Smooth muscle cell (in vitro differentiated cells): ENCODE measurements around the gene MTG2. TPM values are rescaled to one million over a fixed set of nuclear protein-coding genes. Genes with fewer than 3 reads are reported as not detected.

Source experiments
- DNase-seq: peaks from one replicate; lab custom pipeline; 2025; ENCODE audit not compliant: unreplicated experiment; lab: John Stamatoyannopoulos, UW
- H2AFZ ChIP-seq: fragments of 200-600 bp; sonication (generic); 2 replicates; pipeline ENCODE4 v1.6.0; 2016; ENCODE audit warnings: antibody characterized with exemption, low read depth, mild to moderate bottlenecking
- H3F3A ChIP-seq: fragments of 200-600 bp; sonication (generic); 2 replicates; pipeline ENCODE4 v1.6.0; 2017; ENCODE audit warnings: antibody characterized with exemption, low read depth
- H3K27ac ChIP-seq: fragments of 200-600 bp; sonication (generic); 2 replicates; pipeline ENCODE4 v1.5.1; 2016; ENCODE audit warnings: low read depth, mild to moderate bottlenecking
- H3K27me3 ChIP-seq: fragments of 200-600 bp; sonication (generic); 2 replicates; pipeline ENCODE4 v1.6.1; 2016; ENCODE audit warnings: low read depth, mild to moderate bottlenecking
- H3K36me3 ChIP-seq: fragments of 200-600 bp; sonication (generic); 2 replicates; pipeline ENCODE4 v1.5.1; 2016; ENCODE audit warnings: low read depth
- H3K4me1 ChIP-seq: fragments of 200-600 bp; sonication (generic); 2 replicates; pipeline ENCODE4 v1.5.1; 2016; ENCODE audit warnings: low read depth
- H3K4me2 ChIP-seq: fragments of 200-600 bp; sonication (generic); 2 replicates; pipeline ENCODE4 v1.6.0; 2016; ENCODE audit warnings: mild to moderate bottlenecking
- H3K4me3 ChIP-seq: fragments of 200-600 bp; sonication (generic); 2 replicates; pipeline ENCODE4 v1.5.1; 2016; ENCODE audit warnings: mild to moderate bottlenecking
- H3K79me2 ChIP-seq: fragments of 200-600 bp; sonication (generic); 2 replicates; pipeline ENCODE4 v1.6.0; 2016; ENCODE audit warnings: low read depth, mild to moderate bottlenecking
- H3K9ac ChIP-seq: fragments of 200-600 bp; sonication (generic); 2 replicates; pipeline ENCODE4 v1.6.0; 2016; ENCODE audit warnings: low read depth
- H3K9me3 ChIP-seq: fragments of 200-600 bp; sonication (generic); replicated peaks from 2 replicates; pipeline ENCODE4 v1.5.1; 2016; ENCODE audit warnings: low read depth
- H4K20me1 ChIP-seq: fragments of 200-600 bp; sonication (generic); 2 replicates; pipeline ENCODE4 v1.6.0; 2016; ENCODE audit warnings: low read depth
- WGBS: methylation state at CpG from one replicate; pipeline ENCODE4 v1.1.7; 2016; ENCODE audit warnings: low lambda C conversion rate; 5-methylcytosine and 5-hydroxymethylcytosine counted together
- polyA plus RNA-seq: library from polyadenylated mRNA; unstranded; fragments of >200 nt; fragmentation: Nextera tagmentation; extraction: Ambion mirVana; gene quantifications from 2 replicates; pipeline ENCODE4 v1.2.1, GENCODE V29; 2016
- total RNA-seq: library from RNA; depleted of rRNA; stranded (reverse); fragments of >200 nt; gene quantifications from 2 replicates; pipeline ENCODE4 v1.2.3, GENCODE V29; 2014
- TF ChIP-seq, protein P1 (sequence below): fragments of 200-600 bp; sonication (generic); IDR thresholded peaks from 2 replicates; pipeline ENCODE4 v1.5.1; 2017; ENCODE audit warnings: borderline replicate concordance, mild to moderate bottlenecking, antibody characterized with exemption; ENCODE audit not compliant: insufficient read depth, poor library complexity, severe bottlenecking

MTG2 gene
- total and polyA plus RNA-seq, 2 experiments from 2014 or later, result 17.9 to 21.9 TPM

DNA sequence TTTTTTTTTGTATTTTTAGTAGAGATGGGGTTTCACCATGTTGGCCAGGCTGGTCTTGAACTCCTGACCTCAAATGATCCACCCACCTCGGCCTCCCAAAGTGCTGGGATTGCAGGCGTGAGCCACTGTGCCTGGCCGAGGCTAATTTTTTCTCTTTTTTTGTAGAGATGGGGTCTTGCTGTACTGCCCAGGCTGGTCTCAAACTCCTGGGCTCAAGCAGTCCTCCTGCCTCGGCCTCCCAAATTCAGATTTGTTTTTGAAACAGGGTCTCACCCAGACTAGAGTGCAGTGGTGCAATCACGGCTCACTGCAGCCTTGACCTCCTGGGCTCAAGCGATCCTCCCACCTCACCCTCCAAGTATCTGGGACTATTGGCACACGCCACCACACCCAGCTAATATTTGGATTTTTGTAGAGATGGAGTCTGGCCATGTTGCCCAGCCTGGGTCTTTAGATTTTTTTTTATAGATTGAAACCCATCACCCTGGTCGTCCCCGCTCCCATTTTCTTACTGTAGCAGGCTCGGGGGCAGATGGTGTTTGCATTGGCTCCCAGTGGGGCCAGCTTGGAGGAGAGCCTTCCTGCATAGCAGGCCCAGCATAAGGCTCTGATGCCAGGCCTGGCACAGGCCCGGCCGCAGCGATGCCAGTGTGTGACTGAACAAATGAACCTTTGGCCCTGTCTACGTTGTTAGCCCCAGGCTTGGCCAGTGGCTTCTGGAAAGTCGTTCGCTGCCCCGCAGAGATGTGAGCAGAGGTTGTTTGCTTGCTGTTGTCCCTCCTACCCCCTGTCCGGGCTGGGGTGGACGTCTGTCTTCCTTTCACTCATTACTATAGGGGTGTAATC, 4.3 kb upstream of the MTG2 start:
- Histone ChIP-seq H3K4me1 (peaks cover 8% of the 10 kb centered on the region), H4K20me1 (no peaks in the 10 kb centered on the region), H3K27me3 (no peaks in the 10 kb centered on the region), H3K9ac (no peak overlapping the region), H3F3A (peaks cover 12% of the 10 kb centered on the region), H3K9me3 (no peaks in the 10 kb centered on the region), H3K27ac (no peak overlapping the region), H3K4me2 (no peak overlapping the region), H3K36me3 (no peaks in the 10 kb centered on the region), H3K4me3 (no peak overlapping the region), H2AFZ (no peak overlapping the region), H3K79me2 (peaks cover 6% of the 10 kb centered on the region)
- TF ChIP-seq, protein P1, sequence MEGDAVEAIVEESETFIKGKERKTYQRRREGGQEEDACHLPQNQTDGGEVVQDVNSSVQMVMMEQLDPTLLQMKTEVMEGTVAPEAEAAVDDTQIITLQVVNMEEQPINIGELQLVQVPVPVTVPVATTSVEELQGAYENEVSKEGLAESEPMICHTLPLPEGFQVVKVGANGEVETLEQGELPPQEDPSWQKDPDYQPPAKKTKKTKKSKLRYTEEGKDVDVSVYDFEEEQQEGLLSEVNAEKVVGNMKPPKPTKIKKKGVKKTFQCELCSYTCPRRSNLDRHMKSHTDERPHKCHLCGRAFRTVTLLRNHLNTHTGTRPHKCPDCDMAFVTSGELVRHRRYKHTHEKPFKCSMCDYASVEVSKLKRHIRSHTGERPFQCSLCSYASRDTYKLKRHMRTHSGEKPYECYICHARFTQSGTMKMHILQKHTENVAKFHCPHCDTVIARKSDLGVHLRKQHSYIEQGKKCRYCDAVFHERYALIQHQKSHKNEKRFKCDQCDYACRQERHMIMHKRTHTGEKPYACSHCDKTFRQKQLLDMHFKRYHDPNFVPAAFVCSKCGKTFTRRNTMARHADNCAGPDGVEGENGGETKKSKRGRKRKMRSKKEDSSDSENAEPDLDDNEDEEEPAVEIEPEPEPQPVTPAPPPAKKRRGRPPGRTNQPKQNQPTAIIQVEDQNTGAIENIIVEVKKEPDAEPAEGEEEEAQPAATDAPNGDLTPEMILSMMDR, result no peak
- DNase-seq, result no peak
- 91% methylated on average over 19 of the region's 19 CpGs for WGBS

DNA sequence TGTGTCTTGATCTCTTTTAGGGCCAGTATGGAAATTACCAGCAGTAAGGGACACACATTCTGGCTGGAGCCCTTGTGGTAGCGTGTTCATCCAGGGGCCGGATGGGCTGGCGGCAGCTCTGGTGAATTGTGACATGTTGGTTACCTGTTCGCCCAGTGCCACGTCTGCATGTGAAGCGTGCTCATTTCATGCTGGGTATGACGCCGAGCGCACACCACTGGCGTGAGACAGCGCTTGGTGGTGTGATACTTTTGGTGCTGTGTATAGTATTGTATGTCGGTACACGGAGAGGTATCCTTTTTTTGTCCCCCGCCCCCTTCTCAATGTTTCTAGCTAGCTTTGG, 3.7 kb upstream of the MTG2 start:
- peaks cover 12% of the 10 kb centered on the region for H3K79me2 ChIP-seq
- no peak overlapping the region for H3K9ac ChIP-seq
- no peaks in the 10 kb centered on the region for H3K9me3 ChIP-seq
- 97% methylated on average over 7 of the region's 14 CpGs for WGBS
- no peak overlapping the region for H3K27ac ChIP-seq
- H3F3A ChIP-seq, result peaks cover 12% of the 10 kb centered on the region
- peaks cover 11% of the 10 kb centered on the region for H3K4me1 ChIP-seq
- H4K20me1 ChIP-seq, result no peaks in the 10 kb centered on the region
- TF ChIP-seq, protein P1, result no peak
- no peaks in the 10 kb centered on the region for H3K36me3 ChIP-seq
- DNase-seq, result no peak
- H3K4me2 ChIP-seq, result no peak overlapping the region
- no peak overlapping the region for H2AFZ ChIP-seq
- no peak overlapping the region for H3K4me3 ChIP-seq
- H3K27me3 ChIP-seq, result no peaks in the 10 kb centered on the region

- DNase-seq, result no peak
- Histone ChIP-seq H3K79me2 (peaks cover 35% of the 10 kb centered on the region), H3K27me3 (no peaks in the 10 kb centered on the region), H4K20me1 (peaks cover 3% of the 10 kb centered on the region), H3K27ac (peak overlapping the region; percentile 86), H2AFZ (no peak overlapping the region), H3K9me3 (no peaks in the 10 kb centered on the region), H3K4me2 (peak overlapping the region; percentile 100), H3F3A (peaks cover 12% of the 10 kb centered on the region), H3K4me3 (peak overlapping the region; percentile 87), H3K36me3 (no peaks in the 10 kb centered on the region), H3K9ac (peak overlapping the region; percentile 99), H3K4me1 (peaks cover 11% of the 10 kb centered on the region)
- 93% methylated on average over 2 of the region's 2 CpGs for WGBS
- TF ChIP-seq, protein P1, result no peak
Measured at GRCh38 chr20:62181808-62182207, 1.0 kb upstream of the MTG2 start.
